GM13976 (cell line): Measurements from ENCODE around the gene TBC1D7.

Experiments used
- DNase-seq: peaks from one replicate; pipeline ENCODE4 v3.0.0; 2012; ENCODE audit warnings: low spot score
- in situ Hi-C: fragments of 300-500 bp; cut with MboI; formaldehyde crosslinking; loops from one replicate; pipeline ENCODE4 v1.12.0; 2022; ENCODE audit warnings: low sequenced_read_pairs, mixed read lengths, inconsistent platforms; ENCODE audit not compliant: unreplicated experiment
- TF ChIP-seq, protein P1 (sequence below): IDR thresholded peaks from 2 replicates; pipeline ENCODE4 v1.5.1; 2012; ENCODE audit warnings: borderline replicate concordance, mild to moderate bottlenecking; ENCODE audit not compliant: insufficient read depth; ENCODE audit errors: extremely low read depth, missing control alignments, control extremely low read depth

Gene TBC1D7

DNA sequence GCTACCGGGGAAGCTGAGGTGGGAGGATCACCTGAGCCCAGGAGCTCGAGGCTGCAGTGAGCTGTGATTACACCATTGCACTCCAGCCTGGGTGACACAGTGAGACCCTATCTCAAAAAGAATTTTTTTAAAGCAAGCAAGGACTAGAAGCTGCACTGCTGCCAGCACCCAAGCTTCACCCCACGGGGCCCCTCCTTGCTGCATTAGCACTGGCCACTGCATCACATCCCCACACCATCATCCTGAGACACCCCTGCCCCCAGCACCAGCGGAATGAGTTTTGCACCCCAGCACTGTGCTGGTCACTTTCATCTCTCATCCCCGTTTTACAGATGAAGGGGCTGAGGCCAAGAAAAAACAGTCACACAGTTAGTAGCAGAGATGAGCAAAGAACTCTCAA is 30.9 kb downstream of the TBC1D7 start:
- DNase-seq = no peak
- in situ Hi-C loops = no loop called here
- TF ChIP-seq, protein P1, sequence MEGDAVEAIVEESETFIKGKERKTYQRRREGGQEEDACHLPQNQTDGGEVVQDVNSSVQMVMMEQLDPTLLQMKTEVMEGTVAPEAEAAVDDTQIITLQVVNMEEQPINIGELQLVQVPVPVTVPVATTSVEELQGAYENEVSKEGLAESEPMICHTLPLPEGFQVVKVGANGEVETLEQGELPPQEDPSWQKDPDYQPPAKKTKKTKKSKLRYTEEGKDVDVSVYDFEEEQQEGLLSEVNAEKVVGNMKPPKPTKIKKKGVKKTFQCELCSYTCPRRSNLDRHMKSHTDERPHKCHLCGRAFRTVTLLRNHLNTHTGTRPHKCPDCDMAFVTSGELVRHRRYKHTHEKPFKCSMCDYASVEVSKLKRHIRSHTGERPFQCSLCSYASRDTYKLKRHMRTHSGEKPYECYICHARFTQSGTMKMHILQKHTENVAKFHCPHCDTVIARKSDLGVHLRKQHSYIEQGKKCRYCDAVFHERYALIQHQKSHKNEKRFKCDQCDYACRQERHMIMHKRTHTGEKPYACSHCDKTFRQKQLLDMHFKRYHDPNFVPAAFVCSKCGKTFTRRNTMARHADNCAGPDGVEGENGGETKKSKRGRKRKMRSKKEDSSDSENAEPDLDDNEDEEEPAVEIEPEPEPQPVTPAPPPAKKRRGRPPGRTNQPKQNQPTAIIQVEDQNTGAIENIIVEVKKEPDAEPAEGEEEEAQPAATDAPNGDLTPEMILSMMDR = no peak

DNA sequence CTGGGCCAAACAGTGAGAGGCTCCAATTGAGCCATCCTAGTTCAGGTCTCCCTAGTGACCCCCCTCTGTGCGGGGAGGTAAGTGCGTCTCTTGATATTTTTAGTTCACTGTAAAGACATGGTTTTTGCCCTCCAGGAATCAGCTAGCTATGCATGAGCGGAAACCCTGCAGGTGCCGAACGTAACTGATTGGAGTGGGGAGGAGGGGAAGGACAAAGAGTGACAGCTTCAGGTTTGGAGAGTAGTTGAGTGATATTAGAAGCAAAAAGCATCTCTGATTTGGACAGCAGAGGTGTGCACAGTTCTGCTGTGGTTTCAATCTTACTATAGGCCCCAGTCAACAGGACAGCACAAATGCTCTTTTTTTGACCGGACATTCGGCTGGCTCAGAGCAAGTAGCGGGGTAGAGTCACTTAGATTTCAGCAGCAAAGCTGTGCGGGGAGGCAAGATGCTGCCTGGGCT is 31.8 kb downstream of the TBC1D7 start:
- DNase-seq = no peak
- in situ Hi-C loops = no loop called here
- TF ChIP-seq, protein P1 = no peak

DNA sequence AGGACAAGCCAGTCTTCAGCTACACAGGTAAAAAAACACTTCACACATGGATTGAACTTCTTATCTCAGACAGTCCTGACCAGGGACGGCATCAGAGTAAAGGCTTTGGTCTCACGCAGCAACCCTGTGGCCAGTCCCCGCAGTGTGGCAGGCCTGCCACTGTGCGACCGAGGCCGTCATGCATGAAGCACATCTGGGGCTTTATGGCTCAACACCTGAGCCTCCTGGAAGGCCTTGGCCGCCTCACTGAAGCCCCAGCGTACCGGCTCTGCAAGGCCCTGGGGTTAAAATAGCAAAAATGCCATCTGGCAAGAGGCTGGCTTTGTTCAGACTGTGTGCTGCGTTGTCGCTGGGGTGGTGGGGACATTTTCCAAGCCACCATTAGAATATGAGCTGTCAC is 32.8 kb downstream of the TBC1D7 start:
- TF ChIP-seq, protein P1 = no peak
- in situ Hi-C loops = no loop called here
- DNase-seq = no peak

DNA sequence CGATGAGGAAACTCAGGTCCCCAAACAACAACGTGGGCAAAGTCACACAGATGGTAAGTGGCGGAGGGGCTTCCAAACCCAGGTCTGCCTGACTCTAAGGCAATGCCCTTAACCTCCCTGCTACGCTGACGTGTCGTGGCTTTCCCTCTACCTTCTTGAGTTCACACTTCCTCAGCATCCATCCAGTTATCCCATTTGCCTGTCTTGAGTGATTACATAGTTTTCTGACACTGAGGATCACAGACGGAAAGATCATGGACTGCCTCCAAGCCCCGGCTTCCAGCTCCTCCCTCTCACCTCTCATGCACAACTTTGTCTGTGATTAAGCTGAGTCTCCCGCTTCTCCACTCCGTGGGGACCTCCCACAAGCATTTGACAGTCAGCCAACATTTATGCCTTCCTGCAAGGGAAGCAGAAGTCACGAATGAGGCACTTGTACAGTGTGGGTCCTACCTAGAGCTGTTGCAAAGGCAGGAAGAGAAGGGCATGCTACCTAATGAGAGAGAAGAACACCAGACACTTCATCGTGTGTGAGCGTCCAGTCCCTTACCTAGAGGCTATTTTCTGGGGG is 33.8 kb downstream of the TBC1D7 start:
- in situ Hi-C loops = no loop called here
- TF ChIP-seq, protein P1 = no peak
- no peak for DNase-seq

DNA sequence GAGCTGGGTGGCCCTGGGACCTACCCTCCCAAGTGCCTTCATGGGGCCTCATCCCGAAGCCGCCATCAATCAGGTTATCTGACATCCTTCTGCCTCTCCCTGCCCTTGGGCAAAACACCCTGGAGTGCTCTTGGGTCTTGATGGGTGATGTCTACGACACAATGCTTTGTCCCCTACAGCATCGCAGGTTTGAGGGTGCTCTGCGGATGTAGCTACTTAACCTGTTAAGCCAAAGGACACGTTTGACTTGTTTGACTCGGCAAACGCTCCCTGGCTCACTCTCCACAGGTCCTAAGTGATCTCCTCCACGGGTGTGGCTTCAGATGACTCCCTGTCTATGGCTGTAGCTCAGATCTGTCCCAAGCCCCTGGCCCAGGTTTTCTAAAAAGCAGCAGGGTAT is 35.6 kb downstream of the TBC1D7 start:
- no peak for DNase-seq
- TF ChIP-seq, protein P1 = no peak
- in situ Hi-C loops = no loop called here

DNA sequence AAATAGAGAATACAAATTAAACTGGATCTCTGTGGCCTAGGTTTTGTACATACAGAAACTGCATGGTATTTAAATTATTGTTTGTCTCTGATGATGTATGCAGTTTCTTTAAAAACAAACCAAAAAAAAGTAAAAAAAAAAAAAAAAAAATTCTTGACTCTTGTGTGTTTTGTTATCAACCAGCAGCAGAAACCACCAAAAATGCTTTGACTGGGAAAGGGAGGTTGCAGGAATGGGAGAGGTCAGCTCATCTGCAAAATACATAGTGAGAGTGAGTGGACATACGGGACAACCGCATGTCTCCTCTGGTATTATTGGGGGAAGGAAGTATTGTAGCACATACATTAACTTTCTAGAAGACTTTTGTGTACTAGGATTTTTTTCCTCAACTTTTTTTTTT is 38.0 kb downstream of the TBC1D7 start:
- DNase-seq = no peak
- in situ Hi-C loops = no loop called here
- TF ChIP-seq, protein P1 = no peak
